Thoracic aorta (tissue), 2 donors: ENCODE measurements around the gene PLCD3. TPM values are rescaled to one million over a fixed set of nuclear protein-coding genes. Genes with fewer than 3 reads are reported as not detected.

ENCODE experiments used
- ATAC-seq: fragments of 150-250 bp; one replicate; pipeline ENCODE4 v1.8.0; 2017; ENCODE audit warnings: low read depth; ENCODE audit not compliant: insufficient number of reproducible peaks, low FRiP score
- DNase-seq: peaks from one replicate; pipeline ENCODE4 v3.0.0-alpha.2; 2020; ENCODE audit warnings: low spot score
- H3K27ac ChIP-seq, 2 donors: fragments of 200-600 bp; sonication (generic); 1 replicate in 1 of 2; 2 replicates in 1 of 2; pipeline ENCODE4 v1.5.1; 2016; ENCODE audit warnings: mild to moderate bottlenecking in 2 of 2, moderate library complexity in 2 of 2
- H3K27me3 ChIP-seq: fragments of 200-600 bp; sonication (generic); replicated peaks from 2 replicates; pipeline ENCODE4 v1.6.0; 2016; ENCODE audit warnings: mild to moderate bottlenecking; ENCODE audit not compliant: insufficient read depth
- H3K36me3 ChIP-seq: fragments of 200-600 bp; sonication (generic); one replicate; pipeline ENCODE4 v1.5.1; 2016
- H3K4me1 ChIP-seq, 2 donors: fragments of 200-600 bp; sonication (generic); 1 replicate in 1 of 2; 2 replicates in 1 of 2; pipeline versions ENCODE4 v1.5.1 to v1.6.0; 2016; ENCODE audit warnings: low read depth in 2 of 2, mild to moderate bottlenecking in 1 of 2; ENCODE audit not compliant: control insufficient read depth in 1 of 2
- H3K4me3 ChIP-seq: fragments of 200-600 bp; sonication (generic); 2 replicates; pipeline ENCODE4 v1.5.1; 2016; ENCODE audit warnings: mild to moderate bottlenecking
- H3K9me3 ChIP-seq: fragments of 200-600 bp; sonication (generic); 2 replicates; pipeline ENCODE4 v1.5.1; 2016
- CTCF ChIP-seq: fragments of 200-600 bp; sonication (generic); IDR thresholded peaks from one replicate; pipeline ENCODE4 v1.5.1; 2019; ENCODE audit warnings: antibody characterized with exemption
- total RNA-seq, 2 donors: library from RNA; depleted of rRNA; stranded (reverse); fragments of >200 nt; gene quantifications; one replicate each; pipeline versions ENCODE4 v1.1.0 to v1.2.3, GENCODE V29; 2016

The PLCD3 gene
- total RNA-seq, 2 donors from 2014 or later: 79.3 to 116 TPM

GRCh38 chr17:45123076-45123770, 9.1 kb downstream of the PLCD3 start:
- ATAC-seq: no peak
- Histone ChIP-seq H3K4me1 (peaks cover 31 to 63% of the 10 kb centered on the region in 2 donors), H3K27me3 (no peaks in the 10 kb centered on the region), H3K9me3 (no peaks in the 10 kb centered on the region), H3K4me3 (no peak overlapping the region), H3K27ac (peak overlapping the region; percentile 55 to 87), H3K36me3 (peaks cover 23% of the 10 kb centered on the region)
- no peak for DNase-seq
- TF ChIP-seq CTCF: no peak

- Histone ChIP-seq H3K4me3 (no peak overlapping the region), H3K36me3 (peaks cover 42% of the 10 kb centered on the region), H3K9me3 (no peaks in the 10 kb centered on the region), H3K4me1 (peaks cover 21 to 41% of the 10 kb centered on the region in 2 donors), H3K27me3 (no peaks in the 10 kb centered on the region), H3K27ac (no peak overlapping the region)
- TF ChIP-seq CTCF: no peak
- ATAC-seq (no peak), DNase-seq (no peak)
These were observed 11.3 kb downstream of the PLCD3 start for GRCh38 chr17:45121055-45121454.

GRCh38 chr17:45120558-45120957, 11.8 kb downstream of the PLCD3 start:
- peaks cover 47% of the 10 kb centered on the region for H3K36me3 ChIP-seq
- ATAC-seq: no peak

GRCh38 chr17:45119964-45120363, 12.4 kb downstream of the PLCD3 start:
- DNase-seq: no peak
- no peaks in the 10 kb centered on the region for H3K9me3 ChIP-seq
- no peaks in the 10 kb centered on the region for H3K27me3 ChIP-seq
- H3K4me3 ChIP-seq: no peak overlapping the region
- peaks cover 51% of the 10 kb centered on the region for H3K36me3 ChIP-seq
- no peak for TF ChIP-seq CTCF
- H3K27ac ChIP-seq: no peak overlapping the region
- ATAC-seq: no peak
- peaks cover 21 to 36% of the 10 kb centered on the region in 2 donors for H3K4me1 ChIP-seq

More at GRCh38 chr17:45120558-45120957, 11.8 kb downstream of the PLCD3 start:
- H3K27me3 ChIP-seq: no peaks in the 10 kb centered on the region
- no peak for TF ChIP-seq CTCF
- H3K4me1 ChIP-seq: peaks cover 21 to 41% of the 10 kb centered on the region in 2 donors
- no peak overlapping the region for H3K4me3 ChIP-seq
- no peaks in the 10 kb centered on the region for H3K9me3 ChIP-seq
- H3K27ac ChIP-seq: no peak overlapping the region
- no peak for DNase-seq

- no peak for TF ChIP-seq CTCF
- Histone ChIP-seq H3K36me3 (peaks cover 63% of the 10 kb centered on the region), H3K9me3 (no peaks in the 10 kb centered on the region), H3K4me3 (no peak overlapping the region), H3K27me3 (no peaks in the 10 kb centered on the region), H3K27ac (no peak overlapping the region), H3K4me1 (peaks cover 16 to 24% of the 10 kb centered on the region in 2 donors)
- DNase-seq (no peak), ATAC-seq (no peak)
These were observed 13.6 kb downstream of the PLCD3 start for GRCh38 chr17:45118691-45119090.
